K562 (cell line): ENCODE results near the gene PYDC1. TPM values are rescaled to one million over a fixed set of nuclear protein-coding genes. Genes with fewer than 3 reads are reported as not detected.

Experiments used
- ATAC-seq: fragments of 200-7000 bp; cut with Tn5 transposase; 3 replicates; pipeline ENCODE4 v1.9.1; 2020; ENCODE audit warnings: moderate library complexity
- BruUV-seq: library from RNA; stranded (reverse); fragments of 400-500 nt; replicated peaks from 2 replicates; lab custom pipeline; 2021; lab: Mats Ljungman, UMichigan
- CTCF ChIA-PET: fragments of 300-600 bp; formaldehyde crosslinking; extraction: SDS; loops from one replicate; lab custom pipeline; 2021; ENCODE audit warnings: low intra/inter-chr PET ratio; lab: Yijun Ruan, JAX
- POLR2A ChIA-PET: fragments of 300-600, 350-650 bp; sonication (Branson Sonifier 250); formaldehyde crosslinking; extraction: SDS; loops from one replicate; lab custom pipeline; 2021; ENCODE audit warnings: antibody characterized with exemption, inconsistent platforms; lab: Yijun Ruan, JAX
- DNase-seq, 4 experiments: peaks; one replicate each; pipeline versions ENCODE4 v3.0.0 to v3.0.0-alpha.2; 2011 to 2018; ENCODE audit warnings: low spot score in 3 of 4, mixed read lengths in 3 of 4; ENCODE audit errors: extremely low read depth in 1 of 4
- FAIRE-seq: peaks from 2 replicates; lab custom pipeline; 2011; peaks lifted over from hg19 to GRCh38; lab: Jason Lieb, UNC
- H2AFZ ChIP-seq: 2 replicates; pipeline ENCODE4 v1.6.0; 2011; ENCODE audit warnings: low read depth, low read length, control low read depth, inconsistent platforms
- H3K27ac ChIP-seq: fragments of 200-600 bp; 3 replicates; pipeline ENCODE4 v1.8.0; 2011; ENCODE audit warnings: low read depth, mild to moderate bottlenecking, control low read depth, inconsistent platforms, low read length, moderate library complexity, mixed read lengths; ENCODE audit errors: extremely low read depth
- H3K27me3 ChIP-seq, 2 experiments: fragments of 300-600 bp in 1 of 2; 2 replicates in 1 of 2; 3 replicates in 1 of 2; pipeline versions ENCODE4 v1.6.0 to v1.8.0; 2011; ENCODE audit warnings: inconsistent platforms in 2 of 2, low read length in 2 of 2, mild to moderate bottlenecking in 1 of 2, mixed read lengths in 1 of 2, moderate library complexity in 1 of 2; ENCODE audit not compliant: control insufficient read depth in 2 of 2, insufficient read depth in 2 of 2
- H3K36me3 ChIP-seq: fragments of 300-600 bp; 3 replicates; pipeline ENCODE4 v1.8.0; 2011; ENCODE audit warnings: mild to moderate bottlenecking, low read length, inconsistent platforms; ENCODE audit not compliant: control insufficient read depth, insufficient read depth
- H3K4me1 ChIP-seq, 2 experiments: fragments of 200-600 bp in 1 of 2; replicated peaks in 1 of 2; 2 replicates in 1 of 2; 3 replicates in 1 of 2; pipeline versions ENCODE4 v1.5.1 to v1.8.0; 2011; ENCODE audit warnings: inconsistent platforms in 2 of 2, low read length in 2 of 2, mild to moderate bottlenecking in 1 of 2, mixed read lengths in 1 of 2, moderate library complexity in 1 of 2; ENCODE audit not compliant: control insufficient read depth in 2 of 2, insufficient read depth in 2 of 2
- H3K4me2 ChIP-seq: 2 replicates; pipeline ENCODE4 v1.6.1; 2011; ENCODE audit warnings: low read length, control low read depth, inconsistent platforms, mixed read lengths; ENCODE audit not compliant: insufficient read depth
- H3K4me3 ChIP-seq: fragments of 200-600 bp; sonication (generic), shearing (Covaris generic); 2 replicates; pipeline ENCODE4 v1.5.1; 2016; ENCODE audit warnings: control low read depth, inconsistent platforms
- H3K79me2 ChIP-seq: fragments of 200-600 bp; 3 replicates; pipeline ENCODE4 v1.8.0; 2011; ENCODE audit warnings: low read length, inconsistent platforms; ENCODE audit not compliant: control insufficient read depth, insufficient read depth
- H3K9ac ChIP-seq, 2 experiments: 2 replicates each; pipeline versions ENCODE4 v1.6.0 to v1.6.1; 2011; ENCODE audit warnings: low read depth in 2 of 2, low read length in 2 of 2, control low read depth in 1 of 2, inconsistent platforms in 1 of 2, mild to moderate bottlenecking in 1 of 2, mixed read lengths in 1 of 2; ENCODE audit not compliant: insufficient read depth in 1 of 2
- H3K9me1 ChIP-seq: one replicate; pipeline ENCODE4 v1.6.0; 2011; ENCODE audit warnings: inconsistent platforms, mild to moderate bottlenecking, low read length, moderate library complexity; ENCODE audit not compliant: control insufficient read depth, insufficient read depth
- H3K9me3 ChIP-seq: replicated peaks from 2 replicates; pipeline ENCODE4 v1.5.1; 2011; ENCODE audit warnings: low read depth, low read length, inconsistent platforms; ENCODE audit not compliant: control insufficient read depth, insufficient read depth
- H4K20me1 ChIP-seq: replicated peaks from 2 replicates; pipeline ENCODE4 v1.6.1; 2011; ENCODE audit warnings: low read length, inconsistent platforms, mixed read lengths; ENCODE audit not compliant: control insufficient read depth, insufficient read depth
- ARHGAP35 ChIP-seq: fragments of 450-650 bp; IDR thresholded peaks from 2 replicates; pipeline ENCODE4 v1.6.1; 2018; ENCODE audit not compliant: partially characterized antibody
- GABPA ChIP-seq: fragments of 200-800 bp; sonication (Bioruptor generic); conservative IDR thresholded peaks from 2 replicates; pipeline ENCODE4 v1.6.1; 2016; ENCODE audit warnings: low read depth, missing genetic modification characterization, missing compliant biosample characterization
- GABPB1 ChIP-seq: sonication (generic); formaldehyde crosslinking; IDR thresholded peaks from 2 replicates; pipeline ENCODE4 v1.8.0; 2022; ENCODE audit warnings: mild to moderate bottlenecking, missing genetic modification reagents
- NFXL1 ChIP-seq: fragments of 450-650 bp; formaldehyde crosslinking; IDR thresholded peaks from 2 replicates; pipeline ENCODE4 v1.4.0; 2021; ENCODE audit warnings: mild to moderate bottlenecking
- PCBP2 ChIP-seq: fragments of 200-400 bp; formaldehyde crosslinking; IDR thresholded peaks from 2 replicates; pipeline ENCODE4 v1.6.1; 2018; ENCODE audit warnings: low read length, low read depth, mild to moderate bottlenecking, moderate library complexity; ENCODE audit not compliant: poor library complexity, severe bottlenecking
- POLR2AphosphoS2 ChIP-seq: IDR thresholded peaks from 2 replicates; pipeline ENCODE4 v1.6.1; 2012; ENCODE audit warnings: low read length, improper control_type of control experiment
- THRB ChIP-seq: fragments of 450-650 bp; formaldehyde crosslinking; conservative IDR thresholded peaks from 2 replicates; pipeline ENCODE4 v1.4.0; 2022; ENCODE audit warnings: mild to moderate bottlenecking, missing genetic modification characterization
- ZBTB9 ChIP-seq: fragments of 450-650 bp; formaldehyde crosslinking; IDR thresholded peaks from 2 replicates; pipeline ENCODE4 v1.4.0; 2020; ENCODE audit warnings: mild to moderate bottlenecking, moderate library complexity
- ZNF586 ChIP-seq: fragments of 450-650 bp; formaldehyde crosslinking; conservative IDR thresholded peaks from 2 replicates; pipeline ENCODE4 v1.4.0; 2020; ENCODE audit warnings: mild to moderate bottlenecking, moderate library complexity
- ZNF609 ChIP-seq: sonication (generic); formaldehyde crosslinking; IDR thresholded peaks from 2 replicates; pipeline ENCODE4 v1.8.1; 2023; ENCODE audit warnings: missing genetic modification reagents, mild to moderate bottlenecking, borderline replicate concordance
- WGBS: fragments of 100-300 bp; shearing (Covaris generic); methylation state at CpG from one replicate; pipeline ENCODE4 v1.1.6; 2016; ENCODE audit warnings: low coverage, mixed read lengths; ENCODE audit not compliant: insufficient coverage; ENCODE audit errors: missing lambda C conversion rate; 5-methylcytosine and 5-hydroxymethylcytosine counted together
- in situ Hi-C: fragments of 300-500 bp; cut with MboI; formaldehyde crosslinking; loops from 4 replicates; pipeline ENCODE4 v1.15.0; 2018; ENCODE audit warnings: inconsistent platforms, mixed read lengths
- intact Hi-C: fragments of 100-400 bp; cut with micrococcal nuclease; formaldehyde crosslinking; loops from 2 replicates; pipeline ENCODE4 v1.14.2; 2022
- polyA plus RNA-seq, 8 experiments: library from polyadenylated mRNA; depleted of rRNA in 4 of 8; stranded (reverse) in 5 of 8; unstranded in 3 of 8; fragments of >200 nt; fragmentation: Nextera tagmentation in 2 of 8; fragmentation: Illumina TruSeq in 1 of 8; extraction: Ambion mirVana in 2 of 8; extraction: Trizol in 1 of 8; gene quantifications; 2 replicates each; pipeline versions ENCODE4 v1.2.1 to v1.2.3, GENCODE V29; 2011 to 2014; ENCODE audit warnings: inconsistent platforms in 1 of 8, missing spikeins in 1 of 8
- total RNA-seq, 7 experiments: library from RNA; depleted of rRNA in 6 of 7; stranded (reverse); fragments of >200 nt in 6 of 7; fragmentation: Illumina TruSeq in 2 of 7; extraction: Trizol in 2 of 7; gene quantifications; 2 replicates each; pipeline versions ENCODE4 v1.2.1 to v1.2.3, GENCODE V29; 2011 to 2021; ENCODE audit warnings: low replicate concordance in 1 of 7

Gene PYDC1
- total and polyA plus RNA-seq, 9 of the 15 experiments (the other 6 are each of a cell fraction or from before 2014, with no cell fraction given) = not detected

GRCh38 chr16:31217136-31217530 is 198 bp upstream of the PYDC1 start:
- Histone ChIP-seq H3K4me3 (no peak overlapping the region), H3K9ac (no peak overlapping the region; a peak in 1 of 4 replicates), H3K27ac (no peak overlapping the region), H3K9me3 (no peaks in the 10 kb centered on the region), H3K9me1 (no peaks in the 10 kb centered on the region), H3K27me3 (no peaks in the 10 kb centered on the region), H4K20me1 (no peaks in the 10 kb centered on the region), H3K4me2 (no peak overlapping the region), H3K79me2 (no peaks in the 10 kb centered on the region), H3K4me1 (peaks cover 3 to 49% of the 10 kb centered on the region in 2 experiments; a peak in 4 of 5 replicates), H3K36me3 (no peaks in the 10 kb centered on the region), H2AFZ (no peak overlapping the region)
- ATAC-seq = no peak
- intact Hi-C loops (no loop called here), in situ Hi-C loops (no loop called here)
- POLR2A ChIA-PET = interaction anchor here (0.9 to 4.0 kb wide), 4 partner anchors 9 to 27 kb away, joined by 4 to 33 read pairs (median 4); partner anchors contain the start of gene PYCARD
- CTCF ChIA-PET = no interaction called here
- no TSS peak for BruUV-seq
- DNase-seq = peak in 1 of 4 experiments; percentile 3
- TF ChIP-seq GABPB1 (CRISPR knock-in tag) (no peak), ZNF609 (no peak), ZBTB9 (CRISPR knock-in tag) (no peak), THRB (CRISPR knock-in tag) (no peak), PCBP2 (no peak), NFXL1 (no peak), ZNF586 (CRISPR knock-in tag) (no peak), POLR2AphosphoS2 (no peak), GABPA (tag) (no peak), ARHGAP35 (no peak)
- FAIRE-seq = no peak
- WGBS = 16% methylated on average over 4 of the region's 4 CpGs
